ENCODE data around the gene ITGBL1. TPM values are rescaled to one million over a fixed set of nuclear protein-coding genes. Genes with fewer than 3 reads are reported as not detected.

ITGBL1 gene
- total and polyA plus RNA-seq, 3 donors from 2014 or later: 5.7 to 7.7 (median 5.8) TPM

DNA sequence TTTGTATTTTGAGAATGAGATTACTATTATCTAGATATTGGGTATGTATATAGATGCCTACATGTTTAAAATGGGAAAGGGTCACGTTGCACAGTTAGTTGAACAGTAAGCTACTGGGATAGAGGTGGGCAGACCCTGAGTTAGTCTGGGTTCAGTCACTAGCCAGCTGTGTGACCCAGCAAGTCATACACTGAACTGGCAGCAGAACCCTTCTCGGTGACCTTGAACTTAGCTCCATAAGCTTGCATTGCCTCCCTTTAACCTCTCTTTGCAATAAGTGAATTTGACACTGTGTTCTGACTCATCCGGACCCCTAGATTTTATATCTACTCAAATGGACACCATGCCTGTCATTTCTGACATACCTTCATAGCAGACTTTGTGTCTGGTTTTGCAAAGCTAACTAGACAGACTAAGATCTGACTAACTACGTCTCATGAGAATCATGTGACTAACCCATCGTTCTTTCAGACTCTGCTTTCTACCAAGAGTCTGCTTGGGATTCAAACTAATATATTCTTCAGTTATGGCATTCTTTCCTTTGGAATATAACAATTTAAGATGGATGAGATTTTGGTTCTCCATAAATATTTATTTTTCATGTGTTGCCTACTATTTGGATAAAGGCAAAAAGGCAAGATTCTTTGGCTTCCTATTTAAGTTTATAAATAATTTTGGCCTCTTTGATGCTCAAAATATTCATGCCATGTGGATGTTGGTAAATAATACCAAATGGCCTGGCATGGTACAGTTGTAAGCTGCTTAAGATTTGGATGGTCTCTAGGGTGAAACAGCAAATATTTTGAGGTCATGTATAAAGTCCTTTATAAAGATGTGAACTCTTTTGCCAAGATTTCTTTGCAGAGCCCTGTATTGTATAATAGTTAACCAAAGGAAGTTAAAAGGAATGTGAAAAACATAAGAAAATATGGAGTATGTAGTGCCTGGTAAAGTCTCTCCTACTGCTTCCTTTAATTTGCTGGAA, 159.3 kb downstream of the ITGBL1 start:
- Histone ChIP-seq H3K36me3 (ENCODE audit: low read depth, missing control alignments) (no peaks in the 10 kb centered on the region), H3K9me3 (no peaks in the 10 kb centered on the region), H3K4me3 (no peak overlapping the region), H3K4me1 (no peaks in the 10 kb centered on the region), H3K27ac (no peak overlapping the region), H3K27me3 (no peaks in the 10 kb centered on the region)
- DNase-seq: no peak
- WGBS, 2 donors: 89 to 90% methylated on average over 5 of the region's 5 CpGs
- intact Hi-C loops (cut with DNase I; ENCODE audit: low total_unique reads): no loop called here
- no peak for TF ChIP-seq POLR2A (IDR thresholded peaks at IDR 0.05)
- TF ChIP-seq, protein P1, sequence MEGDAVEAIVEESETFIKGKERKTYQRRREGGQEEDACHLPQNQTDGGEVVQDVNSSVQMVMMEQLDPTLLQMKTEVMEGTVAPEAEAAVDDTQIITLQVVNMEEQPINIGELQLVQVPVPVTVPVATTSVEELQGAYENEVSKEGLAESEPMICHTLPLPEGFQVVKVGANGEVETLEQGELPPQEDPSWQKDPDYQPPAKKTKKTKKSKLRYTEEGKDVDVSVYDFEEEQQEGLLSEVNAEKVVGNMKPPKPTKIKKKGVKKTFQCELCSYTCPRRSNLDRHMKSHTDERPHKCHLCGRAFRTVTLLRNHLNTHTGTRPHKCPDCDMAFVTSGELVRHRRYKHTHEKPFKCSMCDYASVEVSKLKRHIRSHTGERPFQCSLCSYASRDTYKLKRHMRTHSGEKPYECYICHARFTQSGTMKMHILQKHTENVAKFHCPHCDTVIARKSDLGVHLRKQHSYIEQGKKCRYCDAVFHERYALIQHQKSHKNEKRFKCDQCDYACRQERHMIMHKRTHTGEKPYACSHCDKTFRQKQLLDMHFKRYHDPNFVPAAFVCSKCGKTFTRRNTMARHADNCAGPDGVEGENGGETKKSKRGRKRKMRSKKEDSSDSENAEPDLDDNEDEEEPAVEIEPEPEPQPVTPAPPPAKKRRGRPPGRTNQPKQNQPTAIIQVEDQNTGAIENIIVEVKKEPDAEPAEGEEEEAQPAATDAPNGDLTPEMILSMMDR (IDR thresholded peaks at IDR 0.05): no peak

DNA sequence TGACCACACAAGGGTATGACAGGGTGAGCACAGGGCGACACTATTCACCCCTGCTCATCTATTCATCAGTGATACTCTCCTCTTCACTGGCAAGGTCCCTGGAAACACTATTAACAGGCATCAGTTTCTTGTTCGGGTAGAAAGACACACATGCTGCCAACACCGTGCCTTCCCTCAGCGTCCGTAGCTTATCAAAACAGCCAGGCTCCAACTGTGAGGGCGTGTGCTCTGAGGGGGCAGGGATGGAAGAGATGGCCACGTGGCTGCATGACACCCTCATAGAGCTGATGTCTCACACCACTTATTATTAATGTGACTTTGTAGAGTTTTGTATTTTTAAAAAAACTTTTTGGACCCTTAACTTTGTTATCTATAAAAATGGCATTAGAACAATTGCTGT, 160.3 kb downstream of the ITGBL1 start:
- TF ChIP-seq, protein P1 (IDR thresholded peaks at IDR 0.05): no peak
- TF ChIP-seq POLR2A (IDR thresholded peaks at IDR 0.05): no peak
- Histone ChIP-seq H3K27ac (no peak overlapping the region), H3K9me3 (no peaks in the 10 kb centered on the region), H3K36me3 (ENCODE audit: low read depth, missing control alignments) (no peaks in the 10 kb centered on the region), H3K4me1 (no peaks in the 10 kb centered on the region), H3K4me3 (no peak overlapping the region), H3K27me3 (no peaks in the 10 kb centered on the region)
- intact Hi-C loops (cut with DNase I; ENCODE audit: low total_unique reads): no loop called here
- 47 to 71% methylated on average over 7 of the region's 7 CpGs for WGBS, 2 donors
- no peak for DNase-seq

DNA sequence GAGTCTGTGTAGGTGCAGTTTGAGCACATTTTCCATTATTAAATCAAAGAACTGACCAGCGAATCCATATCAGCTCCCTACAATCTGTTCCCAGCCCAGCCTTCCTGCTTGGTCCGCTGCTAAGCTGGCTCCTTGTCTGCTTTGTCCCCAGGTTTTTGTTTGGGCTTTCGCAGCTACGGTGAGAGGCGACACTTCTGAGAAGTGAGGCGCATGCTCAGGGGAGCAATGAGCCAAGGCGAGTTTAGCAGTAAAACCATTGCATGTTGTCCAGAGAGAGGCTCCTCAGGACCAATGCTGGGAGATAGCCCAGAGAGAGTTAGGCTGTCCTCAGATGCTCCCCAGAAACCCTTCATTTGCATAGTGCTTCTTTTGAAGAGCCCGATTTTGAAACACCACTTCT, 162.0 kb downstream of the ITGBL1 start:
- no peak for DNase-seq
- no peaks in the 10 kb centered on the region for H3K36me3 ChIP-seq (ENCODE audit: low read depth, missing control alignments)
- no peaks in the 10 kb centered on the region for H3K9me3 ChIP-seq
- intact Hi-C loops (cut with DNase I; ENCODE audit: low total_unique reads): no loop called here
- TF ChIP-seq POLR2A (IDR thresholded peaks at IDR 0.05): no peak
- TF ChIP-seq, protein P1 (IDR thresholded peaks at IDR 0.05): no peak
- WGBS, 2 donors: 84 to 93% methylated on average over 8 of the region's 8 CpGs
- no peak overlapping the region for H3K27ac ChIP-seq
- no peak overlapping the region for H3K4me3 ChIP-seq
- H3K4me1 ChIP-seq: no peaks in the 10 kb centered on the region
- H3K27me3 ChIP-seq: no peaks in the 10 kb centered on the region

DNA sequence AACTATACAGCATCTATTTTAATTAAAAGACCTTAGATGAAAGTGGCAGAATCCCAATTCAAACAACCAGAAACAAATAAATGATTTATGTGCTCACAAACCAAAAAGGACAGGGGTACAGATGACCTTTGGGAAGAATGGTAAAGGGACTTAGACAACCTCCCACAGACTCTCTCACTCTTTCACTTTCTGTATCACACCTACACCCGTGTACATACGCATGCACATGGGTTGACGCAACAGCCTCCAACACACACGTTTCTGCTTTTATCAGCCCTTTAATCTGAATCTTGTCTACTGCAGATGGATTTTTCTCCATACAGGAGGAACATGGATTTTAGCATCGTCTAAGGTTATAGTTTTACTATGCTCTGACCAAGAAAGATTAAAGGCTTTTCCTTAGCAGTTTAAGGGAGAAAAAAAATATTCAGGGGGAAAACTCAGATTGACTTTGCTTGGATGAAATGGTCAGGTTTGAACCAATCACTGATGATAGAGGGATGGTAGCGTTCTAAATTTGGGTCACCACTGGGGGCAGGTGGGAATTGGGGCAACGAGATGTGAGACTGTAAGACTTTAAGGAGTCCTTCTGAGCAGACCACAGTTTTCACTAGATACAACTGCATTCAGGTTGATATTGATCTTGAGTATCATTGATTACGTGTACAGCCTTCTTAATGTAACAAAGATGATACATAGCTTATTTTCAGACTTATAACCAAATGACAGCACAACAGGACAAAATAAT, 166.1 kb downstream of the ITGBL1 start:
- intact Hi-C loops (cut with DNase I; ENCODE audit: low total_unique reads): no loop called here
- Histone ChIP-seq H3K27me3 (no peaks in the 10 kb centered on the region), H3K4me1 (no peaks in the 10 kb centered on the region), H3K36me3 (ENCODE audit: low read depth, missing control alignments) (no peaks in the 10 kb centered on the region), H3K4me3 (no peak overlapping the region), H3K27ac (no peak overlapping the region), H3K9me3 (no peaks in the 10 kb centered on the region)
- no peak for DNase-seq
- WGBS, 2 donors: 72 to 80% methylated on average over 8 of the region's 8 CpGs
- no peak for TF ChIP-seq POLR2A (IDR thresholded peaks at IDR 0.05)
- TF ChIP-seq, protein P1 (IDR thresholded peaks at IDR 0.05): no peak

Data from testis (tissue), 3 donors.